ENCODE data around the gene PDE6C. TPM values are rescaled to one million over a fixed set of nuclear protein-coding genes. Genes with fewer than 3 reads are reported as not detected.

Gene PDE6C
- total RNA-seq, 1 donor from 2014 or later: not detected

DNA sequence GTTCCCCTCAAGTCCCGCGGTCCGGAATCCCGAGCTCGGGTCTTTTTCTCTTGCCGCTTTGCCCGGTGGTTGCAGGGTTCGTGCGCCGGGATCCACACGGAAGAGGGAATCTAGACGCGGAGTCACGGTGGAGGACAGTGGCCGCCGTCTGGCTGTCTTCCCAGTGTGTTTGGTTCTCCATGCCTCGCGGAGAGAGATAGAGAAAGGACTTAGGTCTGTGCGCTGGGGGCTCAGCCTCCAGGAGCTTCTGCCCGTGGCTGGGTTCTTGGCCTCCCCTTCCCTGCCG, 44.3 kb upstream of the PDE6C start:
- H3K9me3 Mint-ChIP-seq (ENCODE audit: low read depth): no peaks in the 10 kb centered on the region
- peaks cover 6% of the 10 kb centered on the region for H3K36me3 Mint-ChIP-seq (ENCODE audit: low read depth)
- H3K27me3 Mint-ChIP-seq (ENCODE audit: low read depth): peaks cover 63% of the 10 kb centered on the region
- TF ChIP-seq, protein P1, sequence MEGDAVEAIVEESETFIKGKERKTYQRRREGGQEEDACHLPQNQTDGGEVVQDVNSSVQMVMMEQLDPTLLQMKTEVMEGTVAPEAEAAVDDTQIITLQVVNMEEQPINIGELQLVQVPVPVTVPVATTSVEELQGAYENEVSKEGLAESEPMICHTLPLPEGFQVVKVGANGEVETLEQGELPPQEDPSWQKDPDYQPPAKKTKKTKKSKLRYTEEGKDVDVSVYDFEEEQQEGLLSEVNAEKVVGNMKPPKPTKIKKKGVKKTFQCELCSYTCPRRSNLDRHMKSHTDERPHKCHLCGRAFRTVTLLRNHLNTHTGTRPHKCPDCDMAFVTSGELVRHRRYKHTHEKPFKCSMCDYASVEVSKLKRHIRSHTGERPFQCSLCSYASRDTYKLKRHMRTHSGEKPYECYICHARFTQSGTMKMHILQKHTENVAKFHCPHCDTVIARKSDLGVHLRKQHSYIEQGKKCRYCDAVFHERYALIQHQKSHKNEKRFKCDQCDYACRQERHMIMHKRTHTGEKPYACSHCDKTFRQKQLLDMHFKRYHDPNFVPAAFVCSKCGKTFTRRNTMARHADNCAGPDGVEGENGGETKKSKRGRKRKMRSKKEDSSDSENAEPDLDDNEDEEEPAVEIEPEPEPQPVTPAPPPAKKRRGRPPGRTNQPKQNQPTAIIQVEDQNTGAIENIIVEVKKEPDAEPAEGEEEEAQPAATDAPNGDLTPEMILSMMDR (IDR thresholded peaks at IDR 0.05): no peak
- peak overlapping the region; percentile 22 for H3K4me3 Mint-ChIP-seq (ENCODE audit: unreplicated experiment)
- no peak for DNase-seq (ENCODE audit: low spot score)
- H3K4me1 Mint-ChIP-seq (ENCODE audit: low read depth): peaks cover 16% of the 10 kb centered on the region
- H3K27ac Mint-ChIP-seq (ENCODE audit: unreplicated experiment): no peak overlapping the region

DNA sequence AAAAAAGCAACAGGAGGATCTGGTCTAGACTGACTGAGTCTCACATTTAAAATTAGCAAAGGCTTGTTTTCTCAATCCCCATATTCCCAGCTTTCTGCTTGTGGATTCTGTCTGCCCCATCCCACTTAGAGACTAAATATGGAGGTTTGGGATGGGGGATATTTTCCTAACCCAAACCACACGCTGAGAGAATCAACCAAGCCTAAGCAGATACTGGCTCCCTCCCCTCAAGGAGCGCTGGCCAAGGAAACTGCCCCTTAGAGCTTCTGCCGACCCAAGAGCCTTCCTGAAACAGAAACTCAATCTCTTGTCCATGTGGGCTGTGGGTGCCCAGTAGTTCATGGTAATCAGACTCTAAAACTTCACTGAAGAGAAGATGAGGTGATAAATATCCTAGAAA, 42.0 kb upstream of the PDE6C start:
- DNase-seq (ENCODE audit: low spot score): no peak
- TF ChIP-seq, protein P1 (IDR thresholded peaks at IDR 0.05): no peak
- no peaks in the 10 kb centered on the region for H3K9me3 Mint-ChIP-seq (ENCODE audit: low read depth)
- H3K4me1 Mint-ChIP-seq (ENCODE audit: low read depth): peaks cover 16% of the 10 kb centered on the region
- peaks cover 59% of the 10 kb centered on the region for H3K27me3 Mint-ChIP-seq (ENCODE audit: low read depth)
- H3K27ac Mint-ChIP-seq (ENCODE audit: unreplicated experiment): no peak overlapping the region
- no peak overlapping the region for H3K4me3 Mint-ChIP-seq (ENCODE audit: unreplicated experiment)
- H3K36me3 Mint-ChIP-seq (ENCODE audit: low read depth): peaks cover 5% of the 10 kb centered on the region

DNA sequence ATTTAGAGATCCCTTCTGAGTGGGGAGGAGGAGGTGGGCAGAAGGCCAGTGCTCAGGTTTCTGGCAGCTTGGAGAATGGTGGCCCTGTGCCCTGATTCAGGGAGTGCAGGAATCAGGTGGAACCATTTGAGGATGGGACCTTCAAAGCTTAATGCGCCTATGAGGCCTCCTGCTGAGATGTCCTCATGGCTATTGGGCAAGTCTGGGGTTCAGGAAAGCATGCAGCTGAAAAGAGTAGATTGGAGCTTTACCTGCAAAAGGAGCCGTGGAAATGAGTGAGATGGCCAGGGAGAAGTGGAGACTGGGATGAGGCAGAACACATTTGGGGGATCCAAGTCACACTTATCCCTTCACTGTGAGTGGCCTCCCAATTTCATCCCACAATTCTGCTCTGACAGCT, 39.7 kb upstream of the PDE6C start:
- Mint-ChIP-seq H3K4me3 (ENCODE audit: unreplicated experiment) (no peak overlapping the region), H3K9me3 (ENCODE audit: low read depth) (no peaks in the 10 kb centered on the region), H3K4me1 (ENCODE audit: low read depth) (peaks cover 6% of the 10 kb centered on the region), H3K27ac (ENCODE audit: unreplicated experiment) (no peak overlapping the region), H3K36me3 (ENCODE audit: low read depth) (peaks cover 5% of the 10 kb centered on the region), H3K27me3 (ENCODE audit: low read depth) (peaks cover 44% of the 10 kb centered on the region)
- no peak for DNase-seq (ENCODE audit: low spot score)
- TF ChIP-seq, protein P1 (IDR thresholded peaks at IDR 0.05): no peak

DNA sequence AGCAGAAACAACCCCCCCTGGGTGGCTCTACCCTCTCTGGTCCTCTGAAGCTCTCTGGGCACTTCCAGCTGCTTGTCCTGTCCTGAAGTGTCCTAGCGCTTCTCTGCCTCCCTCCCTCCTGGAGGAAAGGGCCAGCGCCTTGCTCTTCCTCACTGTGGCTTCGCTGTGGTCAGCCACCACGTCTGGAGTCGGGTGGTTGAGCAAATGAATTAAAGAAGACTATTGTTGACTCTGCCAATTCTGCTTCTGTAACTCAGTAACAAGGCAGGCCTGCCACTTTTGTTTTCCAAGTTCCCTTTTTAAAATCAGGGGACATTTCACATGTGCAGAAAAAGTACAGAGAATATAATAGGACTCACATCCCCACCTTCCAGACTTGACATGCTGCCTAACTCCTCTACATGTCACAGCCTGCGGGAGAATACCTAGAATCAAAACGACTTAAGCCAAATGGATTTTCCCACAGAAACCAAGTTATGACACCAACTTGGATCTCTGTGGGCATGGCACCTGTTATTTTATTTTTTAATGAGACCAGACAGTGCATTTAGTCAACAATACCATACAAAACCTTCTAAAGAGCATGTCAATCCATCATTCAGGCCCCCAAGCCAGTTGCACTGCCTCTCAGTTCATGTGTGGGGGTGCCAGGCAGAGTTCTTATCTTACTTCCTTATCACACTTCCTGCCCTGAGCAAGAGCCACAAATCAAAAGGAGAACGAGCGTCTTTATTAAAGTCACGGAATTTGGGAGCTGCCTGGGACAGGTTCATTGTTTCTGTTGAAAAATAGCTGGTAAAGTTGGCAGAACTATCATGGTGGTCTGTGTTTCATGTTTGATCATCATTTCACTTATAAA, 39.1 kb upstream of the PDE6C start:
- TF ChIP-seq, protein P1 (IDR thresholded peaks at IDR 0.05): no peak
- peaks cover 3% of the 10 kb centered on the region for H3K4me1 Mint-ChIP-seq (ENCODE audit: low read depth)
- H3K9me3 Mint-ChIP-seq (ENCODE audit: low read depth): no peaks in the 10 kb centered on the region
- DNase-seq (ENCODE audit: low spot score): no peak
- H3K27ac Mint-ChIP-seq (ENCODE audit: unreplicated experiment): no peak overlapping the region
- H3K27me3 Mint-ChIP-seq (ENCODE audit: low read depth): peaks cover 38% of the 10 kb centered on the region
- H3K36me3 Mint-ChIP-seq (ENCODE audit: low read depth): peaks cover 5% of the 10 kb centered on the region
- no peak overlapping the region for H3K4me3 Mint-ChIP-seq (ENCODE audit: unreplicated experiment)

DNA sequence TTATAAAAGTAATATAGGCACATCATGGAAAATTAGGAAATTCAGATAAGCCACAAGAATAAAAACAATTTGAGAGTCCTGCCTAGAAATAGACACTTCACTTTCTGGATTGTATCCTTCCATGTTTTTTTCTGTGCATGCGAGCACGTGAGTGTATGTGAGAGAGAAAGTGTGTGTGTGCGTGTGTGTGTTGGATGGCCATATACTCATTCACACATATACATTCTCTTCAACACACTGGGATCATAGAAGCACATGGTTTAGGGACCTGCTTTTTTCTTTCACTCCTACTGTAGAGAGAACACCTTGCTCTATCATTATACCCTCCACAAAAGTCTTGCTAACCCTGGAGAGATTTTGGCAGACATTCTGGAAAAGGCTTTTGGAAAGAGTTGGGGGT, 38.4 kb upstream of the PDE6C start:
- TF ChIP-seq, protein P1 (IDR thresholded peaks at IDR 0.05): no peak
- peaks cover 5% of the 10 kb centered on the region for H3K36me3 Mint-ChIP-seq (ENCODE audit: low read depth)
- H3K4me1 Mint-ChIP-seq (ENCODE audit: low read depth): peaks cover 3% of the 10 kb centered on the region
- no peak overlapping the region for H3K27ac Mint-ChIP-seq (ENCODE audit: unreplicated experiment)
- no peak for DNase-seq (ENCODE audit: low spot score)
- H3K9me3 Mint-ChIP-seq (ENCODE audit: low read depth): no peaks in the 10 kb centered on the region
- H3K27me3 Mint-ChIP-seq (ENCODE audit: low read depth): peaks cover 35% of the 10 kb centered on the region
- H3K4me3 Mint-ChIP-seq (ENCODE audit: unreplicated experiment): no peak overlapping the region
